ENCODE measurements around the gene LPCAT2. TPM values are rescaled to one million over a fixed set of nuclear protein-coding genes. Genes with fewer than 3 reads are reported as not detected.
"Not testable (repeated sequence)": the region's sequence is repeated elsewhere in the genome, so short reads cannot be mapped to it uniquely, and the experiment has no call there.

The LPCAT2 gene
- total and polyA plus RNA-seq, 8 donors, result 1.4 to 36.2 (median 6.6) TPM; not detected in 1

- WGBS, 5 donors, result 57 to 81% (median 64%) methylated on average over 4 of the region's 4 CpGs
- H3K36me3 ChIP-seq, result no peaks in the 10 kb centered on the region
Measured at GRCh38 chr16:55597928-55598327, 89.1 kb downstream of the LPCAT2 start.

GRCh38 chr16:55605754-55606336, 97.0 kb downstream of the LPCAT2 start:
- Histone ChIP-seq H3K27ac (no peak overlapping the region), H3K4me3 (no peak overlapping the region), H3K9me3 (no peaks in the 10 kb centered on the region), H3K4me1 (no peaks in the 10 kb centered on the region), H3K27me3 (no peaks in the 10 kb centered on the region), H3K36me3 (no peaks in the 10 kb centered on the region)
- DNase-seq, result no peak
- intact Hi-C loops (cut with DNase I; ENCODE audit: low total_unique reads), result no loop called here
- WGBS, 5 donors, result 41 to 54% (median 51%) methylated on average over 4 of the region's 4 CpGs
- TF ChIP-seq EP300 (IDR thresholded peaks at IDR 0.05) (no peak), POLR2A (IDR thresholded peaks at IDR 0.05) (no peak), POLR2AphosphoS5 (IDR thresholded peaks at IDR 0.05) (no peak), CTCF (IDR thresholded peaks at IDR 0.05) (no peak)

More at GRCh38 chr16:55597928-55598327, 89.1 kb downstream of the LPCAT2 start:
- intact Hi-C loops (cut with DNase I; ENCODE audit: low total_unique reads), result no loop called here
- no peak for TF ChIP-seq CTCF (IDR thresholded peaks at IDR 0.05)
- TF ChIP-seq POLR2A (IDR thresholded peaks at IDR 0.05), result no peak
- TF ChIP-seq POLR2AphosphoS5 (IDR thresholded peaks at IDR 0.05), result no peak
- TF ChIP-seq EP300 (IDR thresholded peaks at IDR 0.05), result no peak
- no peak for DNase-seq
- Histone ChIP-seq H3K27ac (no peak overlapping the region), H3K9me3 (no peaks in the 10 kb centered on the region), H3K27me3 (no peaks in the 10 kb centered on the region), H3K4me1 (no peaks in the 10 kb centered on the region), H3K4me3 (no peak overlapping the region)

GRCh38 chr16:55613613-55614335, 104.9 kb downstream of the LPCAT2 start:
- 68 to 74% (median 71%) methylated on average over 6 of the region's 6 CpGs for WGBS, 5 donors
- intact Hi-C loops (cut with DNase I; ENCODE audit: low total_unique reads), result no loop called here
- DNase-seq, result no peak
- no peak for TF ChIP-seq POLR2A (IDR thresholded peaks at IDR 0.05)
- no peak for TF ChIP-seq CTCF (IDR thresholded peaks at IDR 0.05)
- TF ChIP-seq POLR2AphosphoS5 (IDR thresholded peaks at IDR 0.05), result no peak
- no peak for TF ChIP-seq EP300 (IDR thresholded peaks at IDR 0.05)
- H3K9me3 ChIP-seq, result peaks cover 0 to 8% (median 3%) of the 10 kb centered on the region in 4 donors
- no peak overlapping the region for H3K27ac ChIP-seq
- no peaks in the 10 kb centered on the region for H3K4me1 ChIP-seq
- H3K4me3 ChIP-seq, result no peak overlapping the region
- H3K36me3 ChIP-seq, result no peaks in the 10 kb centered on the region
- H3K27me3 ChIP-seq, result peaks cover 0 to 9% (median 0%) of the 10 kb centered on the region in 3 donors

- 61 to 90% (median 82%) methylated on average over 3 of the region's 3 CpGs for WGBS, 5 donors
- no peak for TF ChIP-seq POLR2A (IDR thresholded peaks at IDR 0.05)
- no peak for TF ChIP-seq CTCF (IDR thresholded peaks at IDR 0.05)
- no peak for TF ChIP-seq EP300 (IDR thresholded peaks at IDR 0.05)
- TF ChIP-seq POLR2AphosphoS5 (IDR thresholded peaks at IDR 0.05), result no peak
- Histone ChIP-seq H3K27me3 (peaks cover 0 to 9% (median 0%) of the 10 kb centered on the region in 3 donors), H3K9me3 (peaks cover 0 to 8% (median 3%) of the 10 kb centered on the region in 4 donors), H3K4me3 (no peak overlapping the region), H3K36me3 (no peaks in the 10 kb centered on the region), H3K4me1 (no peaks in the 10 kb centered on the region), H3K27ac (no peak overlapping the region)
- intact Hi-C loops (cut with DNase I; ENCODE audit: low total_unique reads), result no loop called here
- no peak for DNase-seq
Measured at GRCh38 chr16:55615071-55615470, 106.2 kb downstream of the LPCAT2 start.

GRCh38 chr16:55615670-55616069, 106.8 kb downstream of the LPCAT2 start:
- H3K4me1 ChIP-seq; H3K27ac ChIP-seq; H3K9me3 ChIP-seq; H3K4me3 ChIP-seq; H3K36me3 ChIP-seq; intact Hi-C loops (cut with DNase I; ENCODE audit: low total_unique reads); H3K27me3 ChIP-seq; DNase-seq: not testable (repeated sequence)
- 80 to 91% (median 84%) methylated on average over 10 to 11 of the region's 11 CpGs for WGBS, 5 donors
